Measurements from ENCODE around the gene OR4F15. TPM values are rescaled to one million over a fixed set of nuclear protein-coding genes. Genes with fewer than 3 reads are reported as not detected.
"Not testable (repeated sequence)": the region's sequence is repeated elsewhere in the genome, so short reads cannot be mapped to it uniquely, and the experiment has no call there.

OR4F15 gene
- total RNA-seq, 4 donors from 2014 or later, result not detected

- DNase-seq, result no peak
- H3K36me3 ChIP-seq, result no peaks in the 10 kb centered on the region
- intact Hi-C loops (cut with DNase I; ENCODE audit: low total_unique reads), result no loop called here
Measured at GRCh38 chr15:101773496-101774100, 38.4 kb upstream of the OR4F15 start.

GRCh38 chr15:101775136-101775535 lies 36.9 kb upstream of the OR4F15 start:
- DNase-seq, result no peak
- H3K4me3 ChIP-seq, result no peak overlapping the region
- intact Hi-C loops (cut with DNase I; ENCODE audit: low total_unique reads), result no loop called here
- H3K9me3 ChIP-seq, result no peaks in the 10 kb centered on the region
- H3K27ac ChIP-seq, result no peak overlapping the region
- no peaks in the 10 kb centered on the region for H3K4me1 ChIP-seq
- no peaks in the 10 kb centered on the region for H3K36me3 ChIP-seq
- TF ChIP-seq POLR2A (IDR thresholded peaks at IDR 0.05) (no peak), CTCF (IDR thresholded peaks at IDR 0.05) (no peak)
- H3K27me3 ChIP-seq, result no peaks in the 10 kb centered on the region

More at GRCh38 chr15:101773496-101774100, 38.4 kb upstream of the OR4F15 start:
- TF ChIP-seq CTCF (IDR thresholded peaks at IDR 0.05) (no peak), POLR2A (IDR thresholded peaks at IDR 0.05) (no peak)
- Histone ChIP-seq H3K4me1 (no peaks in the 10 kb centered on the region), H3K27ac (no peak overlapping the region), H3K9me3 (no peaks in the 10 kb centered on the region), H3K4me3 (no peak overlapping the region), H3K27me3 (no peaks in the 10 kb centered on the region)

GRCh38 chr15:101778576-101778975 lies 33.4 kb upstream of the OR4F15 start:
- H3K4me1 ChIP-seq; H3K36me3 ChIP-seq; H3K27ac ChIP-seq; H3K9me3 ChIP-seq; DNase-seq; H3K27me3 ChIP-seq; H3K4me3 ChIP-seq; intact Hi-C loops (cut with DNase I; ENCODE audit: low total_unique reads): not testable (repeated sequence)

- H3K4me3 ChIP-seq; intact Hi-C loops (cut with DNase I; ENCODE audit: low total_unique reads); H3K9me3 ChIP-seq; H3K36me3 ChIP-seq; H3K4me1 ChIP-seq; H3K27ac ChIP-seq; DNase-seq; H3K27me3 ChIP-seq: not testable (repeated sequence)
Measured at GRCh38 chr15:101780225-101780624, 31.8 kb upstream of the OR4F15 start.

- DNase-seq, result no peak
- intact Hi-C loops (cut with DNase I; ENCODE audit: low total_unique reads), result no loop called here
- Histone ChIP-seq H3K4me3 (no peak overlapping the region), H3K27me3 (no peaks in the 10 kb centered on the region), H3K36me3 (no peaks in the 10 kb centered on the region), H3K4me1 (no peaks in the 10 kb centered on the region), H3K9me3 (no peaks in the 10 kb centered on the region), H3K27ac (no peak overlapping the region)
- no peak for TF ChIP-seq CTCF (IDR thresholded peaks at IDR 0.05)
- no peak for TF ChIP-seq POLR2A (IDR thresholded peaks at IDR 0.05)
Measured at GRCh38 chr15:101781928-101782327, 30.1 kb upstream of the OR4F15 start.

- Histone ChIP-seq H3K27ac (no peak overlapping the region), H3K9me3 (no peaks in the 10 kb centered on the region), H3K4me3 (no peak overlapping the region), H3K36me3 (no peaks in the 10 kb centered on the region), H3K4me1 (no peaks in the 10 kb centered on the region), H3K27me3 (no peaks in the 10 kb centered on the region)
- no peak for DNase-seq
- TF ChIP-seq POLR2A (IDR thresholded peaks at IDR 0.05), result no peak
- TF ChIP-seq CTCF (IDR thresholded peaks at IDR 0.05), result no peak
- intact Hi-C loops (cut with DNase I; ENCODE audit: low total_unique reads), result no loop called here
Measured at GRCh38 chr15:101784644-101785043, 27.4 kb upstream of the OR4F15 start.

- intact Hi-C loops (cut with DNase I; ENCODE audit: low total_unique reads); H3K36me3 ChIP-seq; H3K4me3 ChIP-seq; DNase-seq; H3K4me1 ChIP-seq; H3K9me3 ChIP-seq; H3K27me3 ChIP-seq; H3K27ac ChIP-seq: not testable (repeated sequence)
Measured at GRCh38 chr15:101786422-101786821, 25.6 kb upstream of the OR4F15 start.

DNA sequence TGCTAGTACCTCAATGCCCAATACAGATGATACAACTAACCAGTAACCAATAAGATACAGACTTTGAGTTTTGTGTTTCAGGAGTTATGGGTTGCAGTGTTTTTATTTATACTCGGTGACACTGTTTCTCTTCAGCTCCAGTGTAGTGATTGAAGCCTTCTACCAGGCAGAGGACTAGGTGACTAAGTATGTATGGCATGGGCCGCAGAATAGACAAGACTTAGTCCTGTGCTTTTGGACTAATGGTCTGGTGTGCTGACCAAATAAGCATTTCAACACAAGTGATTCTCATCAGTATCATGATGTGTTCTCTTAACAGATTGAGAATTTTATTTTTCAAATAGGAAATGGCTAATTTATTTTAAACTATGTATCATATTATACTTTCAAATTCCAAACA lies 24.0 kb upstream of the OR4F15 start:
- H3K36me3 ChIP-seq; H3K9me3 ChIP-seq; intact Hi-C loops (cut with DNase I; ENCODE audit: low total_unique reads); H3K27ac ChIP-seq; H3K4me3 ChIP-seq; DNase-seq; H3K4me1 ChIP-seq; H3K27me3 ChIP-seq: not testable (repeated sequence)

GRCh38 chr15:101788503-101789269 lies 23.3 kb upstream of the OR4F15 start:
- H3K27me3 ChIP-seq; H3K9me3 ChIP-seq; H3K27ac ChIP-seq; H3K36me3 ChIP-seq; H3K4me1 ChIP-seq; intact Hi-C loops (cut with DNase I; ENCODE audit: low total_unique reads); DNase-seq; H3K4me3 ChIP-seq: not testable (repeated sequence)
